GM21528 (cell line): ENCODE measurements around the gene CFAP92.
"Not testable (repeated sequence)": the region's sequence is repeated elsewhere in the genome, so short reads cannot be mapped to it uniquely, and the experiment has no call there.

Source experiments
- ATAC-seq: cut with Tn5 transposase; IDR thresholded peaks from one replicate; pipeline ENCODE4 v1.9.1; 2021; ENCODE audit warnings: mild to moderate bottlenecking, moderate library complexity; ENCODE audit not compliant: unreplicated experiment, low FRiP score

CFAP92 gene

GRCh38 chr3:128907706-128908445, 86.0 kb downstream of the CFAP92 start:
- no peak for ATAC-seq

DNA sequence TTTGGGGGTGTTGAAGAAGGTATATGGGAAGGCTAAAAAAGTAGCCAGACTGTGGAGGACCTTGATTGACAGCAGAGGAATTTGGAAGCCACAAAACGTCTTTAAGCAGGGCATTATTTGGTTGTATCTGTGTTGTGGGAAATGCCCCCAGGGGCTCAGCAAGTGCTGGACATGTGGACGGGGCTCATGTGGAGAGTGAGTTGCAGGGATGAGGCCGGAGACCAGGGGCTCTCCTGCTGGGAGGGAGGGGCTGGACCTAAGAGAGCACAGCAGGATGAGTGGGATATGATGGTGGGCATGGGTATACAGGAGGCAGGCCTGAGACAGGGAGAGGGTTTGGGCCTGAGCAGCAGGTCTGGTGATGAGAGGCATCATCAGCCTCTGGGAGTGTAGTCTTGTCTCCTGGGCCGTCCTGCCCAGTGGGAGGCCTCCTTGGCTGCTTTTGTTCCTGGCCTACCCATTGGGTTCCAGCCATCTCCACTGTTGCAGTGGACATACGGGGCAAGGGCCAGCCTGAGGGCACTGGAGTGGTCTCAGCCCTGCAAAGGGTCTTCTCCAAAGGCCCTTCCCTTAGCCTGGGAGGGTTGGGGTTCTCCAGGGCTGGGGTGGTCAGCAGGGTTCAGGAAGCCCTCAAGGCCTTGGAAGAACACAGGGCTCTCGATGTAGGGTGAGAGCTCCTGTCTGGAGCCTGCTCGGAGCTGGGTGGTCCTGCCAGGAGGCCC, 86.9 kb downstream of the CFAP92 start:
- no peak for ATAC-seq

DNA sequence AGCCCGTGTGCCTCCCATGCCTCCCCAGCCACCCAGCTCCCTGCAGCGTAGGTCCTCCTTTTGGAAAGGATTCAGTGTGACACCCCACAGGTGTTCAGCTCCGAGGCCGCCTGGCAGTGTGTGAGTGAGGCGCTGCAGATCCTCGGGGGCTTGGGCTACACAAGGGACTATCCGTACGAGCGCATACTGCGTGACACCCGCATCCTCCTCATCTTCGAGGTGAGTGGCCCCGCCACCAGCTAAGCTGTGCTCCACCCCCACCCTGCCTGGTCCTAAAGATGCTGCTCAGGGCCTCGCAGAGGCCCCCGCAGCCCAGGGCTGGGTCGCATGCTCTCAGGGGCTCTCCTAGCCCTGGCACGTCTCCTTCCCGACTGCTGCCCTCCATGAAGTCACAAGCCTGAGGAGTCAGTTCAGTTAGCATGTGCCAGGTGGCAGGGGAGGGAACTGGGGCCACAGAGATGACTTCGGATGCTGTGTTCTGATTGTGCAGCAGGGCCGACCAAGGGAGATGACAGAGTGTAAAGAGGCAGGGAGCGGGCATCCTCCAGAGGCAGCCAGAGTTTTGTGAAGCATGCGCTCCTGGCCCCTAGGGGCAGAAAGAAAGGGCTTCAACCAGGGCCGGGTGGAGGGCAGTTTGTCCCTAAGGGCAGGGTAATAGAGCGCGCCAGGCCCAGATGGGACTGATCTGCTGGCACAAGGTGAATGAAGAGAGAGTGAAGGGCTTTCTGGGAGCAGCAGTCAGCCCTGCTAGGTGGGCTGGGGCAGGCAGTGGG, 87.7 kb downstream of the CFAP92 start:
- no peak for ATAC-seq

GRCh38 chr3:128903501-128903900, 90.4 kb downstream of the CFAP92 start:
- no peak for ATAC-seq

GRCh38 chr3:128902426-128902825, 91.5 kb downstream of the CFAP92 start:
- ATAC-seq, result no peak

- ATAC-seq, result no peak
Observed at GRCh38 chr3:128895843-128896697, 97.8 kb downstream of the CFAP92 start.

DNA sequence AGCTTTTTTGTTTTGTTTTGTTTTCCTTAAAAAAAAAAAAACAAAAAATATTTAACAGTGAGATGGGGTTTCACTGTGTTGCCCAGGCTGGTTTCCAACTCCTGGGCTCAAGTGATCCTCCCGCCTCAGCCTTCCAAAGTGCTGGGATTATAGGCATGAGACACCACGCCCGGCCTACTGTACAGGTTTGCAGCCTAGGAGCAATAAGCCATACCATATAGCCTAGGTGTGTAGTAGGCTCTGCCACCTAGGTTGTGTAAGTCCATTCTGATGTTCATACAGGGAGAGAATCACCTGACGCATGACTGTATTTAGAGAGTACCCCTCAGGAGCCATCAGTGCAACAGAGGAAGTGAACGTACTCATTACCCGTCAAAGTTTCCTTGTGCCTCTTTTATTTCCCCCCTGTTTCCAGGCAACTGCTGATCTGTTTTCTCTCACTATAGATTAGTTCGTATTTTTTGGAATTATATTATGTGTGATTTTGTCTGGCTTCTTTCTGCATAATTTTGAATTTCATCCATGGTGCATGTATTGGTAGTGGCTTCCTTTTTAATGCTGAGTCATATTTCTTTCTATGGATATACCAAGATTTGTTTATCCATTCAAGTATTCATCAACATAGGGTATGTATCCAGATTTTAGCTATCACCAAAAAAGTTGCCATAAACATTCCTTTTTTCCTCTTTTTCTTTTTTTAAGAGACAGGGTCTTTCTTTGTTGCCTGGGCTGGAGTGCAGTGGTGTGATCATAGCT, 104.6 kb downstream of the CFAP92 start:
- no peak for ATAC-seq

DNA sequence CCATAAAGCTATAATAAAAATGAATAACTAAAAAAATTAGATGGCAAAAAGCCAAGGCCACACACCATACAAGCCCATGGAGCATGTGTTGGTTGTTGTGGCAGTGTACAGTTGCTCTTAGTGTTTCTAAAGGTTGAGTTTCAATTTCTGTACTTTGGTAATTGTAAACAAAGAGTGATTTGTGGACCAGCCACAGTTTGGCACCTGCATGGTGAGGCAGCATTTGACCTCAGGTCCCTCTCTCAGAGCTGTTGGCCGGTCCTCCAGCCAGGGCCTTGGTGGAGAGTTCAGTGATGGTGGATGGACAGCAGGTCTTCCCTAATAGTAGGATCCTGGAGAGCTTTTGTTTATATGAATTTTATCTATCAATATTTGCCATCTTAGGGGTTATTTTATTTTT, 108.9 kb downstream of the CFAP92 start:
- no peak for ATAC-seq

DNA sequence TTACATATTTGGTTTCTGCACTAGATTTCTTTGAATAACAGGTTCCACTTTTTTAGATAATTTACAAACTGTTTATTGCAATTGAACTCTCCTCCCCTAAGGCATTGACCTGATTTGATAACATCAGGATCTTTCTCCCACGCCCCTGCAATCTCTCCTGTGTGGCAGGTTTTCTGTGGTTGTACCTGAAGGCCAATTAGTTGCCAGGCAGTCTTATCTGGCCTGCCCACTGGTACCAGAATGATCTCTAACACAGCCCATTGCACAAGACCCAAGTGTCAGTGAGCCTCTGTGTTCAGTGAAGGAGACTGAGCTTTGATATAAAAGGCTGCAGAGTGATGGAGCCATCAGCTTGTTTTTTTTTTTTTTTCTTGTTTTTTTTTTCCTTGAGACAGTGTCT, 111.2 kb downstream of the CFAP92 start:
- no peak for ATAC-seq

DNA sequence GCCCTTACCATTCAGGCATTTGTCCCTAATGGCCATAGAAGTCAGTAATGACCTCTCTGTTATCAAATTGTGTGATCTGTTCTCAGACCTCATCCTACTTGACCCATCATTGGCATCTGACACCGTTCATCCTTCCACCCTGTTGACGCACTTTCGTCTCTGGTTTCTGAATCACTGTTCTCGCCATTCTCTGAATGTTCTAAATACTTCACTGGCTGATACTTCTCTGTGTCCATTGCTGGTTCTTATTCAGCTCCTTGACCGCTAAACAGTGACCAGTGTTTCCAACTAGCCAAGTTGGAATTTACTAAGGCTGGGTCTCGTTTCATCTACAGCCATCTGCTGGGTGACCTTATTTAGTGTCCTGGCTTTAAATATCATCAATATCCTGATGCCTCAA, 112.3 kb downstream of the CFAP92 start:
- no peak for ATAC-seq

DNA sequence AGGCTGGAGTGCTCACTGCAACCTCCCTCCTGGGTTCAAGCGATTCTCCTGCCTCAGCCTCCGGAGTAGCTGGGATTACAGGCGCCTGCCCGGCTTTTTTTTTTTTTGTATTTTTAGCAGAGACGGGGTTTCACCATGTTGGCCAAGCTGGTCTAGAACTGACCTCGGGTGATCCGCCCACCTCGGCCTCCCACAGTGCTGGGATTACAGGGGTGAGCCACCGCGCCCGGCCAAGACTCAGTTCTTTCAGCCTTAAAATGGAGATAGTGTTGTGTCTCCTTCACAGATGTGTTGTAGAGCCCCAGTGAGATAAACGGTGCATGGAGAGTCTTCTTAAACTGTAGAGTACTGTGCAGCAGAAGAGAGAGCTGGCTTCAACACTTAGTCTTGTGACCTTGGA, 113.4 kb downstream of the CFAP92 start:
- not testable (repeated sequence) for ATAC-seq

DNA sequence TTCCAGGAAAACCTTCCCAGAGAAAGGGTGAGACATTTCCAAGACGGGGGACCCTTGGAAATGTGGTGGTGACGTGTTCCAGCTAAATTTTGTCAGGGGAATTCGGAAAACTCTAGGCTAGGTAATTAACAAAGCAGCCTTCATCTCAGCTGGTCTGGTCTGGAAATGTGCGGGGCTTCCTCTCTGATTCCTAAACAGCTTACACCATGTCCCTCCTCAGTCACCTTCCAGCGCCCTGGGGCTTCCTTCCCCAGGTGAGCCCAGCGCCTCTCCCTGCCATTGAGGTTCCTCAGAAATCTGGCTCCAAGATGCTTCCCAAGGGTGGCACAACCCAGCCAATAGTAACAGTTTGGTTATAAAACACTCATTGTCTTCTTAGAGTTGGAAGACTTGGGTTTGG, 113.9 kb downstream of the CFAP92 start:
- no peak for ATAC-seq

- peak; percentile 87 for ATAC-seq
Observed at GRCh38 chr3:128879125-128879969, 114.5 kb downstream of the CFAP92 start, which contains the start of gene ACAD9. ACAD9 (plus strand) TSS chr3:128879620; CDS start chr3:128879692, 72 bp downstream.

- peak; percentile 27 for ATAC-seq
Observed at GRCh38 chr3:128878556-128879124, 115.2 kb downstream of the CFAP92 start.

DNA sequence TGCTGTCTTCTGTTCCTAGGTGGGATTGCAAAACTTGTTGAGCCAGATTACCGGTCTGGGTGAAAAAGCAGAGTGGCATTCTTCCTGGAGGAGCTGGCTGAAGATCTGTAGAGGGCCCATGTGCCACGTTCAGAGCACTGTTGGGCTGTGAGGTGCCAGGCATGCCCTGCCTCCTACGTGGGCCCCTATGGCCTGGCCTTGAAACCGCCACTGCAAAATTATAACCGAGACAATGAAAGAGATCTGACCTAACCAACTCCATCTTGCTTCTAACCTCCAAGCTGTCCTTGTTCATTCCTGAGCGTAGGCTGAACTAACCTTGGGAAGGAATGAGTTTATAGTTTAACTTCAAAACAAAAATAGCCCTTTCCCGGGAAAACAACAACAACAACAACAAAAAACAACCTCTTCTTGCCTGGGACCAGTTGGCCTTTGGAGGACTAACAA, 115.8 kb downstream of the CFAP92 start:
- no peak for ATAC-seq

GRCh38 chr3:128875556-128876120, 118.2 kb downstream of the CFAP92 start:
- ATAC-seq, result no peak

GRCh38 chr3:128874481-128875180, 119.2 kb downstream of the CFAP92 start:
- no peak for ATAC-seq
